Stomach (tissue), 4 donors: ENCODE measurements around the gene ACIN1.

Experiments
- EP300 ChIP-seq: sonication (generic); formaldehyde crosslinking; IDR thresholded peaks from one replicate; pipeline ENCODE4 v1.6.1; 2017; ENCODE audit warnings: antibody characterized with exemption
- POLR2A ChIP-seq, 4 donors: fragments of 450-650 bp; IDR thresholded peaks; one replicate each; pipeline ENCODE4 v1.6.1; 2016; ENCODE audit warnings: antibody characterized with exemption in 4 of 4, control low read depth in 2 of 4, mild to moderate bottlenecking in 1 of 4, moderate library complexity in 1 of 4
- POLR2AphosphoS5 ChIP-seq, 3 donors: sonication (generic); formaldehyde crosslinking; IDR thresholded peaks; one replicate each; pipeline ENCODE4 v1.6.1; 2016; ENCODE audit warnings: antibody characterized with exemption in 3 of 3
- TF ChIP-seq, protein P1 (sequence below), 7 experiments: fragments of 450-650 bp in 4 of 7; fragments of 200-600 bp in 3 of 7; sonication (generic) in 3 of 7; IDR thresholded peaks; one replicate each; pipeline ENCODE4 v1.5.1; 2016 to 2019; ENCODE audit warnings: antibody characterized with exemption in 7 of 7, control low read depth in 2 of 7, mild to moderate bottlenecking in 1 of 7

DNA sequence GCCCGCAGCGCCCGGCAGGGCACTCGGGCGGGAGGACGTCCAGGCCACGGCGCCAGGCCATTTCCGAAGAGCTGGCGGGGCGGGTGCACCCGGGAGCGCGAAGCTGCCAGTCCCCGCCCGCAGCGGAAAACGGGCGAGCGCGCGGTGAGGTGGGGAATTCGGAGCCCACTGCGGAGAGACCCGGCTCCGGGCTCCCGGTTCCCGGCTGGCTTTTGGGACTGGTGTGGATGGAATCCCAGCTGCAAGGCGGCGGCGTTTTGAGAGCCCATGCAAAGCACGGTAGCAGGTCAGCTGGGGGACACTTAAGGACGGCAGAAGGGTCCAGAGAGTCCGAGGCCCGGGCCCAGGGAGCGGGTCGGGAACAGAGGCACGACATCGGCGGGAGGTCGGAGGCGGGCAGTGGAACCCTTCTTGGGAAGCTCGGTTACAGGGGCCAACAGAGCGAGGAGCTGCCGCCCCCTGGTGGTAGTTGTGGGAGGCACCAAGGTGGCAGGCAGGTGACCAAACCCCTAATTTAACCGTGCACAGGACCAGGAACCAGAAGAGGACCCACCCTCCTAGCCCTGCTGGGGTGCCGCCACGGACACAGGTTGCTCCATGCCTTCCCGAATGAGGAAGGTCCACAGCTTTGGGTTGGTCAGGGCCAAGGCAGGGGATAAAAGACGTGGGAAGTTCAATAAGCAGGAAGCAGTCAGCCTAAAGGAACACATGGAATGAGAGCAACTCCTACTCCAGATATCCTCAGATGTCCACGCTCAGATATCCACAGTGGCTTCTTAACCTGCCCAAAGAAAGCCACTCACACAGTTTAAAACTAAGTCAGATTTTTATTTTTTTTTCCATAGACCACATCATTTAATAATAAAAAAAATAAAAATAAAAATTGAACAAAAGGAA is 36.9 kb downstream of the ACIN1 start:
- TF ChIP-seq POLR2A (IDR thresholded peaks at IDR 0.05) (no peak), POLR2AphosphoS5 (IDR thresholded peaks at IDR 0.05) (peak in 2 of 3 donors; percentile 14 to 70), EP300 (no peak)
- TF ChIP-seq, protein P1, sequence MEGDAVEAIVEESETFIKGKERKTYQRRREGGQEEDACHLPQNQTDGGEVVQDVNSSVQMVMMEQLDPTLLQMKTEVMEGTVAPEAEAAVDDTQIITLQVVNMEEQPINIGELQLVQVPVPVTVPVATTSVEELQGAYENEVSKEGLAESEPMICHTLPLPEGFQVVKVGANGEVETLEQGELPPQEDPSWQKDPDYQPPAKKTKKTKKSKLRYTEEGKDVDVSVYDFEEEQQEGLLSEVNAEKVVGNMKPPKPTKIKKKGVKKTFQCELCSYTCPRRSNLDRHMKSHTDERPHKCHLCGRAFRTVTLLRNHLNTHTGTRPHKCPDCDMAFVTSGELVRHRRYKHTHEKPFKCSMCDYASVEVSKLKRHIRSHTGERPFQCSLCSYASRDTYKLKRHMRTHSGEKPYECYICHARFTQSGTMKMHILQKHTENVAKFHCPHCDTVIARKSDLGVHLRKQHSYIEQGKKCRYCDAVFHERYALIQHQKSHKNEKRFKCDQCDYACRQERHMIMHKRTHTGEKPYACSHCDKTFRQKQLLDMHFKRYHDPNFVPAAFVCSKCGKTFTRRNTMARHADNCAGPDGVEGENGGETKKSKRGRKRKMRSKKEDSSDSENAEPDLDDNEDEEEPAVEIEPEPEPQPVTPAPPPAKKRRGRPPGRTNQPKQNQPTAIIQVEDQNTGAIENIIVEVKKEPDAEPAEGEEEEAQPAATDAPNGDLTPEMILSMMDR (IDR thresholded peaks at IDR 0.05): peak in 6 of 7 experiments; percentile 75 to 95 (median 92)
